ENCODE data around the gene DHX35.

DNA sequence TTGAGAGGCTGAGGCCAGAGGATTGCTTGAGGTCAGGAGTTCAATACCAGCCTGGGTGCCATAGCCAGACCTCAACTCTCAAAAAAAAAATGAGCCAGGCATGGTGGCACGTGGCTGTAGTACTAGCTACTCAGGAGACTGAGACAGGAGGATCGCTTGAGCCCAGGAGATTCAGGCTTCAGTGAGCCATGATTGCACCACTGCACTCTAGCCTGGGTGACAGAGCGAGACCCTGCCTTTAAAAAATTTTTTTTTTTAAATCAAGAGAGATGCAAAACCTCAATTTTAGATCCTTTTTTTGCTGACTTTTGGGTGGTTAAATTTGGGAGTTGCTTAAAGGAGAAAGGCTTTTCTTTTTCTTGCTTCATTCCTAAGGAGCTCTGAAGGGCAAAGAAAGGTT is 70.9 kb downstream of the DHX35 start:
- TF ChIP-seq SUZ12 (IDR thresholded peaks at IDR 0.05; ENCODE audit: extremely low read depth, insufficient read depth, insufficient read length) = no peak
- TF ChIP-seq ZNF274 (IDR thresholded peaks at IDR 0.05; ENCODE audit: low read depth, low read length) = no peak
- TF ChIP-seq YY1 (IDR thresholded peaks at IDR 0.05; ENCODE audit: insufficient read depth, insufficient read length) = no peak
